GM12878 (cell line): ENCODE data around the gene TTC9C. TPM values are rescaled to one million over a fixed set of nuclear protein-coding genes. Genes with fewer than 3 reads are reported as not detected.
"Not testable (repeated sequence)": the region's sequence is repeated elsewhere in the genome, so short reads cannot be mapped to it uniquely, and the experiment has no call there.

Experiments used
- ATAC-seq: fragments of 200-7000 bp; cut with Tn5 transposase; 3 replicates; pipeline ENCODE4 v1.9.1; 2020; ENCODE audit warnings: mild to moderate bottlenecking, moderate library complexity
- BruUV-seq: library from RNA; stranded (reverse); fragments of 400-500 nt; replicated peaks from 2 replicates; lab custom pipeline; 2021; lab: Mats Ljungman, UMichigan
- CTCF ChIA-PET: fragments of 300-600 bp; sonication (Branson Sonifier 250); formaldehyde crosslinking; extraction: SDS; loops from one replicate; lab custom pipeline; 2021; ENCODE audit warnings: inconsistent platforms; lab: Yijun Ruan, JAX
- POLR2A ChIA-PET: fragments of 350-600 bp; formaldehyde crosslinking; extraction: SDS; loops from one replicate; lab custom pipeline; 2021; ENCODE audit warnings: inconsistent platforms; lab: Charles Lee
- RAD21 ChIA-PET: fragments of 300-600 bp; sonication (Branson Sonifier 250); formaldehyde crosslinking; loops from one replicate; lab custom pipeline; 2023; ENCODE audit warnings: antibody characterized with exemption; ENCODE audit not compliant: unreplicated experiment; lab: Charles Lee
- SMC1A ChIA-PET: fragments of 300-600 bp; sonication (Branson Sonifier 250); formaldehyde crosslinking; loops from one replicate; lab custom pipeline; 2023; ENCODE audit not compliant: unreplicated experiment, uncharacterized antibody; lab: Charles Lee
- DNase-seq: peaks from one replicate; pipeline ENCODE4 v3.0.0-alpha.2; 2011; ENCODE audit warnings: low read depth, low spot score
- FAIRE-seq: peaks from 3 replicates; lab custom pipeline; 2011; peaks lifted over from hg19 to GRCh38; lab: Jason Lieb, UNC
- H2AFZ ChIP-seq: 2 replicates; pipeline ENCODE4 v1.6.0; 2011; ENCODE audit warnings: low read depth, low read length, control low read depth; ENCODE audit not compliant: control insufficient read depth
- H3K27ac ChIP-seq: 2 replicates; pipeline ENCODE4 v1.5.1; 2011; ENCODE audit warnings: control low read depth; ENCODE audit not compliant: control insufficient read depth, insufficient read depth
- H3K27me3 ChIP-seq, 2 experiments: replicated peaks in 1 of 2; 2 replicates each; pipeline versions ENCODE4 v1.6.0 to v1.6.1; 2011; ENCODE audit warnings: low read length in 1 of 2; ENCODE audit not compliant: control insufficient read depth in 2 of 2, insufficient read depth in 2 of 2
- H3K36me3 ChIP-seq, 2 experiments: 2 replicates each; pipeline ENCODE4 v1.5.1; 2011; ENCODE audit warnings: low read length in 1 of 2; ENCODE audit not compliant: control insufficient read depth in 2 of 2, insufficient read depth in 2 of 2
- H3K4me1 ChIP-seq: 2 replicates; pipeline ENCODE4 v1.6.1; 2011; ENCODE audit warnings: mild to moderate bottlenecking, low read length, moderate library complexity, mixed read lengths; ENCODE audit not compliant: control insufficient read depth, insufficient read depth
- H3K4me2 ChIP-seq: 2 replicates; pipeline ENCODE4 v1.6.0; 2011; ENCODE audit warnings: control low read depth; ENCODE audit not compliant: control insufficient read depth, insufficient read depth
- H3K4me3 ChIP-seq: fragments of 200-600 bp; sonication (generic); 2 replicates; pipeline ENCODE4 v1.5.1; 2016
- H3K79me2 ChIP-seq: 2 replicates; pipeline ENCODE4 v1.6.0; 2011; ENCODE audit warnings: low read length; ENCODE audit not compliant: control insufficient read depth, insufficient read depth
- H3K9ac ChIP-seq: 2 replicates; pipeline ENCODE4 v1.8.0; 2011; ENCODE audit warnings: low read length, control low read depth, mixed read lengths; ENCODE audit not compliant: control insufficient read depth, insufficient read depth
- H3K9me3 ChIP-seq: replicated peaks from 3 replicates; pipeline ENCODE4 v1.5.1; 2011; ENCODE audit warnings: mild to moderate bottlenecking, low read length; ENCODE audit not compliant: control insufficient read depth, insufficient read depth
- H4K20me1 ChIP-seq: 2 replicates; pipeline ENCODE4 v1.6.0; 2011; ENCODE audit not compliant: control insufficient read depth, insufficient read depth
- ATF7 ChIP-seq: fragments of 450-650 bp; IDR thresholded peaks from 2 replicates; pipeline ENCODE4 v1.6.1; 2016; ENCODE audit warnings: low read depth, mild to moderate bottlenecking
- BACH1 ChIP-seq: fragments of 450-650 bp; IDR thresholded peaks from 2 replicates; pipeline ENCODE4 v1.6.1; 2017; ENCODE audit warnings: mild to moderate bottlenecking, borderline replicate concordance
- CBX5 ChIP-seq: sonication (generic); IDR thresholded peaks from 2 replicates; pipeline ENCODE4 v1.6.1; 2016; ENCODE audit warnings: low read depth, moderate library complexity, mild to moderate bottlenecking, inconsistent platforms
- ESRRA ChIP-seq: IDR thresholded peaks from 2 replicates; pipeline ENCODE4 v1.6.1; 2012; ENCODE audit warnings: mild to moderate bottlenecking, low read length, improper control_type of control experiment
- HCFC1 ChIP-seq: fragments of 150-350 bp; IDR thresholded peaks from 2 replicates; pipeline ENCODE4 v1.6.1; 2014; ENCODE audit warnings: low read length
- KLF5 ChIP-seq: fragments of 450-650 bp; IDR thresholded peaks from 2 replicates; pipeline ENCODE4 v1.6.1; 2014; ENCODE audit warnings: mild to moderate bottlenecking; ENCODE audit not compliant: partially characterized antibody
- RB1 ChIP-seq: fragments of 450-650 bp; formaldehyde crosslinking; IDR thresholded peaks from 2 replicates; pipeline ENCODE4 v1.6.1; 2017; ENCODE audit warnings: mild to moderate bottlenecking, borderline replicate concordance
- RCOR1 ChIP-seq: conservative IDR thresholded peaks from 2 replicates; pipeline ENCODE4 v1.6.1; 2012; ENCODE audit warnings: low read depth, low read length, improper control_type of control experiment
- SMC3 ChIP-seq: IDR thresholded peaks from 2 replicates; pipeline ENCODE4 v1.6.1; 2011; ENCODE audit warnings: low read length, improper control_type of control experiment, borderline replicate concordance
- SREBF2 ChIP-seq: IDR thresholded peaks from 2 replicates; pipeline ENCODE4 v1.6.1; 2012; ENCODE audit warnings: mild to moderate bottlenecking, low read length
- STAT3 ChIP-seq: IDR thresholded peaks from 2 replicates; pipeline ENCODE4 v1.6.1; 2011; ENCODE audit warnings: low read depth, low read length, improper control_type of control experiment
- SUZ12 ChIP-seq: fragments of 200-600 bp; sonication (generic); IDR thresholded peaks from one replicate; pipeline ENCODE4 v1.6.1; 2018; ENCODE audit warnings: antibody characterized with exemption, mild to moderate bottlenecking; ENCODE audit not compliant: unreplicated experiment
- WGBS: methylation state at CpG from one replicate; pipeline ENCODE4 v1.1.6; 2016; ENCODE audit warnings: low lambda C conversion rate; ENCODE audit not compliant: insufficient replicate concordance, insufficient coverage; ENCODE audit errors: missing lambda C conversion rate; 5-methylcytosine and 5-hydroxymethylcytosine counted together
- in situ Hi-C: fragments of 300-500 bp; cut with MboI; formaldehyde crosslinking; loops from 9 replicates; pipeline ENCODE4 v1.14.3; 2018; ENCODE audit warnings: mixed read lengths
- intact Hi-C: fragments of 100-400 bp; cut with micrococcal nuclease; formaldehyde crosslinking; loops from one replicate; pipeline ENCODE4 v1.14.2; 2022; ENCODE audit not compliant: unreplicated experiment
- polyA plus RNA-seq, 11 experiments: library from polyadenylated mRNA; depleted of rRNA in 4 of 11; unstranded in 6 of 11; stranded (reverse) in 5 of 11; fragments of >200 nt; fragmentation: Nextera tagmentation in 4 of 11; fragmentation: Illumina TruSeq in 1 of 11; extraction: Ambion mirVana in 4 of 11; extraction: Trizol in 1 of 11; gene quantifications; 1 replicate in 1 of 11; 2 replicates in 10 of 11; pipeline versions ENCODE4 v1.2.1 to v1.2.3, GENCODE V29; 2011 to 2016; ENCODE audit warnings: inconsistent platforms in 2 of 11, missing spikeins in 2 of 11, low read depth in 1 of 11
- total RNA-seq, 4 experiments: library from RNA; depleted of rRNA in 3 of 4; stranded (reverse); fragments of >200 nt in 3 of 4; fragmentation: Illumina TruSeq in 1 of 4; extraction: Trizol in 1 of 4; gene quantifications; 2 replicates each; pipeline versions ENCODE4 v1.2.1 to v1.2.3, GENCODE V29; 2013 to 2021
- TF ChIP-seq, protein P1 (sequence below), 3 experiments: IDR thresholded peaks in 2 of 3; conservative IDR thresholded peaks in 1 of 3; 2 replicates each; pipeline ENCODE4 v1.5.1; 2011; ENCODE audit warnings: low read depth in 3 of 3, low read length in 3 of 3, mild to moderate bottlenecking in 3 of 3, control low read depth in 2 of 3, moderate library complexity in 2 of 3, inconsistent platforms in 1 of 3, mixed read lengths in 1 of 3; ENCODE audit not compliant: control insufficient read depth in 2 of 3, insufficient read depth in 1 of 3; ENCODE audit errors: extremely low read depth in 1 of 3

The TTC9C gene
- total and polyA plus RNA-seq, 10 of the 15 experiments (the other 5 are each of a cell fraction or from before 2014, with no cell fraction given): 42.0 to 72.3 (median 50.4) TPM

DNA sequence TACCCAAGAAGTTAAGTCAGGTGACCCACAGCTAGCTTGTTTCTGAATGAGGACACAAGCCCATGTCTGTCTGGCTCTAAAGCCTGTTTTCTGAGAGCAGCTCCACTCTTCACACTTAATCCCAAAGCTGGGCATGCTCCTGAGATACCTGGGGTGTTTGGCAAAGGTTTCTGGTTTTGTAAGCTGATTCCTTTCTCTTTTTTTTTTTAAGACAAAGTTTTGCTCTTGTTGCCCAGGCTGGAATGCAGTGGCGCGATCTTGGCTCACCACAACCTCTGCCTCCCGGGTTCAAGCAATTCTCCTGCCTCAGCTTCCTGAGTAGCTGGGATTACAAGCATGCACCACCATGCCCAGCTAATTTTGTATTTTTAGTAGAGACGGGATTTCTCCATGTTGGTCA lies 34.7 kb upstream of the TTC9C start:
- ChIA-PET POLR2A (interaction anchor here (0.7 kb wide), 1 partner anchor 76 kb away, joined by 5 read pairs; no protein-coding TSS in a partner anchor), RAD21 (interaction anchor here (0.6 to 3.2 kb wide), 9 partner anchors 17 to 299 kb away, joined by 3 to 18 read pairs (median 5); partner anchors contain the start of genes C11orf98, CSKMT, LBHD1 and TUT1), SMC1A (interaction anchor here (0.6 to 3.2 kb wide), 14 partner anchors 11 to 298 kb away, joined by 3 to 17 read pairs (median 4); partner anchors contain the start of genes GANAB, MTA2, TUT1 and UQCC3), CTCF (interaction anchor here (0.7 to 3.3 kb wide), 29 partner anchors 10 to 1112 kb away, joined by 3 to 48 read pairs (median 4); partner anchors contain the start of genes B3GAT3, BSCL2, C11orf98 and CSKMT)
- H3K9ac ChIP-seq, H4K20me1 ChIP-seq, H3K27me3 ChIP-seq, H2AFZ ChIP-seq, H3K79me2 ChIP-seq, H3K9me3 ChIP-seq, FAIRE-seq, H3K27ac ChIP-seq, H3K36me3 ChIP-seq, ATAC-seq, BruUV-seq, H3K4me2 ChIP-seq, H3K4me1 ChIP-seq, DNase-seq, H3K4me3 ChIP-seq: not testable (repeated sequence)
- in situ Hi-C loops (loop anchor here (5.0 to 10.0 kb wide), 2 partner anchors 269 to 296 kb away; no protein-coding TSS in a partner anchor), intact Hi-C loops (loop anchor here (1.0 to 2.0 kb wide), 2 partner anchors 269 to 299 kb away; no protein-coding TSS in a partner anchor)
- WGBS: 92% methylated on average over 1 of the region's 4 CpGs

DNA sequence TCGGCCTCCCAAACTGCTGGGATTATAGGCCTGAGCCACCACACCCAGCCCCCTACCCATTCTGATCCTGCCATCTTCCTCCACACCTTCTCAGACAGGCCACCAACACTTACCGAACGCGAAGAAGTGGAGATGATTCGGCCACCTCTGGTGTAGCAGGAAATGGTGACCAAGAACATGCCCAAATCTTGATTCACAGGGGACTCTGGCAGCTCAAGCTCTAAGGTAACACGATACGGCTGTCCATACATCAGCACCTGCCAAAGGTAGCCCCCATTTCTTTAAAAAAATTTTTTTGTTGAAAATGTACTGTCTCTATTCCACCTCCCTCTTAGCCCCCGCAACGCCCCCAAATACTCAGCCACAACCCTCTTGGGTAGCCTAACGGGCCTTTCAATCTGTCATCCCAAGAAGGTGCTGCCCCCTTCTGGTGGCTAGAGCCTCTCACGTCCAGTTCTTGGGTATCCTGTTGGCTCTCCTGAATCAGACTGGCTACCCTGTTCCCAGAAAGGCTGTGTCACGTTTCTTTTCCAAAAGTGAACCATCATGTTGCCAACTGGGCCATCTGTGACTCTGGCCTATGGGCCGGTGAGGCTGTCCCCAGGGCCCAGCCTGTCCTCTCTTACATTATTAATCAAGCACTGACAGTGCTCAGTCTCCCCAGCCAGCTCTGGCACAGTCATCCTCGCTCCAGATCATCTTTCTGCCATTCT lies 33.7 kb upstream of the TTC9C start:
- ChIA-PET SMC1A (interaction anchor here (0.7 to 3.2 kb wide), 15 partner anchors 12 to 299 kb away, joined by 3 to 17 read pairs (median 3); partner anchors contain the start of genes GANAB and MTA2), CTCF (interaction anchor here (0.6 to 3.3 kb wide), 39 partner anchors 9 to 326 kb away, joined by 3 to 48 read pairs (median 4); partner anchors contain the start of genes B3GAT3, BSCL2, C11orf98 and CSKMT), POLR2A (interaction anchor here (0.6 to 1.0 kb wide), 7 partner anchors 15 to 913 kb away, joined by 3 to 7 read pairs (median 3); partner anchors contain the start of genes B3GAT3, HNRNPUL2 and TTC9C), RAD21 (interaction anchor here (0.5 to 3.2 kb wide), 13 partner anchors 15 to 300 kb away, joined by 3 to 18 read pairs (median 4); partner anchors contain the start of genes C11orf98, CSKMT, HNRNPUL2 and LBHD1)
- DNase-seq (no peak), ATAC-seq (peak; percentile 99), FAIRE-seq (peak; percentile 88)
- H4K20me1 ChIP-seq: no peaks in the 10 kb centered on the region
- H3K9ac ChIP-seq: no peak overlapping the region
- BruUV-seq: no TSS peak
- H3K9me3 ChIP-seq: no peaks in the 10 kb centered on the region
- H3K4me1 ChIP-seq: no peaks in the 10 kb centered on the region
- H3K4me3 ChIP-seq: no peak overlapping the region
- 15% methylated on average over 14 of the region's 14 CpGs for WGBS
- no peak overlapping the region for H3K4me2 ChIP-seq
- H3K27me3 ChIP-seq: no peaks in the 10 kb centered on the region
- no peak overlapping the region for H3K27ac ChIP-seq
- intact Hi-C loops (loop anchor here (1.0 to 2.0 kb wide), 2 partner anchors 270 to 300 kb away; no protein-coding TSS in a partner anchor), in situ Hi-C loops (loop anchor here (5.0 to 10.0 kb wide), 2 partner anchors 270 to 297 kb away; no protein-coding TSS in a partner anchor)
- peaks cover 9% of the 10 kb centered on the region in 2 experiments; a peak in 3 of 4 replicates for H3K36me3 ChIP-seq
- H2AFZ ChIP-seq: no peak overlapping the region
- H3K79me2 ChIP-seq: no peaks in the 10 kb centered on the region
- no peak for TF ChIP-seq SUZ12
- TF ChIP-seq BACH1: 0 out of 2 replicates have a peak, but pooled peaks have one; percentile 40
- no peak for TF ChIP-seq HCFC1
- TF ChIP-seq KLF5: no peak
- TF ChIP-seq RCOR1: no peak
- no peak for TF ChIP-seq STAT3
- TF ChIP-seq SMC3: peak; percentile 73; the same call in 1 of the 2 replicates
- TF ChIP-seq CBX5: no peak
- TF ChIP-seq ESRRA: no peak
- TF ChIP-seq SREBF2: no peak
- TF ChIP-seq, protein P1, sequence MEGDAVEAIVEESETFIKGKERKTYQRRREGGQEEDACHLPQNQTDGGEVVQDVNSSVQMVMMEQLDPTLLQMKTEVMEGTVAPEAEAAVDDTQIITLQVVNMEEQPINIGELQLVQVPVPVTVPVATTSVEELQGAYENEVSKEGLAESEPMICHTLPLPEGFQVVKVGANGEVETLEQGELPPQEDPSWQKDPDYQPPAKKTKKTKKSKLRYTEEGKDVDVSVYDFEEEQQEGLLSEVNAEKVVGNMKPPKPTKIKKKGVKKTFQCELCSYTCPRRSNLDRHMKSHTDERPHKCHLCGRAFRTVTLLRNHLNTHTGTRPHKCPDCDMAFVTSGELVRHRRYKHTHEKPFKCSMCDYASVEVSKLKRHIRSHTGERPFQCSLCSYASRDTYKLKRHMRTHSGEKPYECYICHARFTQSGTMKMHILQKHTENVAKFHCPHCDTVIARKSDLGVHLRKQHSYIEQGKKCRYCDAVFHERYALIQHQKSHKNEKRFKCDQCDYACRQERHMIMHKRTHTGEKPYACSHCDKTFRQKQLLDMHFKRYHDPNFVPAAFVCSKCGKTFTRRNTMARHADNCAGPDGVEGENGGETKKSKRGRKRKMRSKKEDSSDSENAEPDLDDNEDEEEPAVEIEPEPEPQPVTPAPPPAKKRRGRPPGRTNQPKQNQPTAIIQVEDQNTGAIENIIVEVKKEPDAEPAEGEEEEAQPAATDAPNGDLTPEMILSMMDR (IDR thresholded peaks at IDR 0.05 in 2 of 3, conservative IDR thresholded peaks at IDR 0.05 in 1 of 3; ENCODE audit: control insufficient read depth in 2 of 3, extremely low read depth in 1 of 3, insufficient read depth in 1 of 3, low read depth in 3 of 3, low read length in 3 of 3): peak; percentile 79 to 86 (median 82)
- TF ChIP-seq ATF7: no peak
- TF ChIP-seq RB1: 0 out of 2 replicates have a peak, but pooled peaks have one; percentile 23
